Endodermal cell (in vitro differentiated cells): ENCODE data around the gene CDK5R1. TPM values are rescaled to one million over a fixed set of nuclear protein-coding genes. Genes with fewer than 3 reads are reported as not detected.

Source experiments
- DNase-seq: peaks from one replicate; pipeline ENCODE4 v3.0.0-alpha.2; 2017
- H3K27ac ChIP-seq: 2 replicates; pipeline ENCODE4 v1.5.1; 2013; ENCODE audit warnings: mild to moderate bottlenecking, low read depth, low read length, moderate library complexity
- H3K27me3 ChIP-seq: 2 replicates; pipeline ENCODE4 v1.6.1; 2013; ENCODE audit warnings: mild to moderate bottlenecking, low read length, moderate library complexity; ENCODE audit not compliant: insufficient read depth, control insufficient read depth, poor library complexity, severe bottlenecking
- H3K36me3 ChIP-seq: 2 replicates; pipeline ENCODE4 v1.7.0; 2013; ENCODE audit warnings: mild to moderate bottlenecking, low read length, moderate library complexity; ENCODE audit not compliant: control insufficient read depth, insufficient read depth
- H3K4me1 ChIP-seq: one replicate; pipeline ENCODE4 v1.7.0; 2013; ENCODE audit warnings: low read length; ENCODE audit not compliant: control insufficient read depth, insufficient read depth
- H3K4me3 ChIP-seq: 2 replicates; pipeline ENCODE4 v1.5.1; 2013; ENCODE audit warnings: mild to moderate bottlenecking, low read length, moderate library complexity
- H3K9ac ChIP-seq: 2 replicates; pipeline ENCODE4 v1.6.1; 2013; ENCODE audit warnings: mild to moderate bottlenecking, low read length, moderate library complexity; ENCODE audit not compliant: poor library complexity, severe bottlenecking; ENCODE audit errors: extremely low read depth
- H3K9me3 ChIP-seq: 2 replicates; pipeline ENCODE4 v1.6.1; 2013; ENCODE audit warnings: mild to moderate bottlenecking, low read length, moderate library complexity; ENCODE audit not compliant: control insufficient read depth
- H3K27ac Mint-ChIP-seq: 2 replicates; pipeline ENCODE4 v1.8.0; 2020; ENCODE audit warnings: mixed read lengths
- H3K27me3 Mint-ChIP-seq: 2 replicates; pipeline ENCODE4 v1.8.0; 2021; ENCODE audit warnings: mild to moderate bottlenecking, mixed read lengths; ENCODE audit not compliant: insufficient read depth
- H3K36me3 Mint-ChIP-seq: 2 replicates; pipeline ENCODE4 v1.8.0; 2020; ENCODE audit warnings: low read depth, mixed read lengths
- H3K4me1 Mint-ChIP-seq: 2 replicates; pipeline ENCODE4 v1.8.0; 2020; ENCODE audit warnings: mixed read lengths
- H3K4me3 Mint-ChIP-seq: 2 replicates; pipeline ENCODE4 v1.8.0; 2020; ENCODE audit warnings: mild to moderate bottlenecking, moderate library complexity, mixed read lengths
- H3K9me3 Mint-ChIP-seq: 2 replicates; pipeline ENCODE4 v1.8.0; 2020; ENCODE audit warnings: mild to moderate bottlenecking, mixed read lengths
- CTCF ChIP-seq: fragments of 200-600 bp; sonication (generic); conservative IDR thresholded peaks from 2 replicates; pipeline ENCODE4 v1.5.0; 2021; ENCODE audit warnings: antibody characterized with exemption, mild to moderate bottlenecking
- WGBS, 2 experiments: methylation state at CpG; one replicate each; pipeline versions ENCODE4 v1.1.5 to v1.1.7; 2013; ENCODE audit warnings: missing lambda C conversion rate in 2 of 2, mixed read lengths in 1 of 2; ENCODE audit not compliant: insufficient coverage in 1 of 2, insufficient read length in 1 of 2; 5-methylcytosine and 5-hydroxymethylcytosine counted together
- total RNA-seq, 2 donors: library from RNA; stranded (reverse); fragmentation: NEBNext Ultra II Directional in 1 of 2; extraction: Animal tissue kit (Norgen Biotek cat#: 25700) in 1 of 2; gene quantifications; 2 replicates in 1 of 2; 3 replicates in 1 of 2; pipeline ENCODE4 v1.2.1, GENCODE V29; 2021

The CDK5R1 gene
- total RNA-seq, 2 donors from 2014 or later, result 9.8 to 10.3 TPM

DNA sequence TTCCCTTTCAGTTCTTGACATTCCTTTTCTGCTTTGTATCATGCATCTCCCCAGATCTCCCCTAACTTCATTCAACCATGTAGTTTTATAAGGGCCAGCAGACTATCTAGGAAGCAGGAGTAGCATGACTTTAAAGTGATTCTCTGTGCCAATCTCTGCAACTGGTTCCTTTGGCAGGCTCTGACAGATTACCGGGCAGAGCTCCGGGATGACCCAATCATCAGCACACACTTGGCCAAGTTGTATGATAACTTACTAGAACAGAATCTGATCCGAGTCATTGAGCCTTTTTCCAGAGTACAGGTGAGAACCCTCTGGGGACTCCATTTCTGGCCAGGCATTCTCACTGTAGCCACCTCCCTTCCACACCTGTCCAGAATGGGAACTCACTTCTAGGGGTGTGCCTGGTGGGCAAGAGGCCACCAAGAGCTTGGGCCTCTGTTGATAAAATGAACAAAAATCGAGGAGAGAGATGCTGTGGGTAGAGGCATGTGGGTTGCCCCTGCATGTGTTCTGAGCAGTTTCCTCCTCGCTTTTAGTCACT, 7.6 kb upstream of the CDK5R1 start:
- no peak overlapping the region for H3K4me3 Mint-ChIP-seq
- peak overlapping the region; percentile 11 for H3K27ac Mint-ChIP-seq
- Histone ChIP-seq H3K9me3 (no peaks in the 10 kb centered on the region), H3K4me1 (peaks cover 3% of the 10 kb centered on the region), H3K36me3 (peaks cover 82% of the 10 kb centered on the region), H3K27ac (no peak overlapping the region), H3K27me3 (no peaks in the 10 kb centered on the region), H3K4me3 (no peak overlapping the region), H3K9ac (no peak overlapping the region)
- peaks cover 67% of the 10 kb centered on the region for H3K36me3 Mint-ChIP-seq
- 90 to 93% methylated on average over 4 to 5 of the region's 5 CpGs for WGBS, 2 experiments
- DNase-seq, result no peak
- H3K4me1 Mint-ChIP-seq, result peaks cover 18% of the 10 kb centered on the region
- H3K9me3 Mint-ChIP-seq, result no peaks in the 10 kb centered on the region
- no peaks in the 10 kb centered on the region for H3K27me3 Mint-ChIP-seq
- no peak for TF ChIP-seq CTCF

GRCh38 chr17:32481193-32481592, 5.6 kb upstream of the CDK5R1 start:
- H3K27me3 ChIP-seq, result no peaks in the 10 kb centered on the region
- peaks cover 6% of the 10 kb centered on the region for H3K4me1 ChIP-seq
- Mint-ChIP-seq H3K4me1 (peaks cover 27% of the 10 kb centered on the region), H3K4me3 (no peak overlapping the region), H3K9me3 (no peaks in the 10 kb centered on the region), H3K36me3 (peaks cover 52% of the 10 kb centered on the region), H3K27ac (no peak overlapping the region), H3K27me3 (no peaks in the 10 kb centered on the region)
- DNase-seq, result peak; percentile 55
- H3K27ac ChIP-seq, result no peak overlapping the region
- peaks cover 62% of the 10 kb centered on the region for H3K36me3 ChIP-seq
- no peaks in the 10 kb centered on the region for H3K9me3 ChIP-seq
- no peak overlapping the region for H3K9ac ChIP-seq
- no peak for TF ChIP-seq CTCF
- H3K4me3 ChIP-seq, result no peak overlapping the region
- WGBS, 2 experiments, result 93 to 96% methylated on average over 3 to 8 of the region's 8 CpGs

DNA sequence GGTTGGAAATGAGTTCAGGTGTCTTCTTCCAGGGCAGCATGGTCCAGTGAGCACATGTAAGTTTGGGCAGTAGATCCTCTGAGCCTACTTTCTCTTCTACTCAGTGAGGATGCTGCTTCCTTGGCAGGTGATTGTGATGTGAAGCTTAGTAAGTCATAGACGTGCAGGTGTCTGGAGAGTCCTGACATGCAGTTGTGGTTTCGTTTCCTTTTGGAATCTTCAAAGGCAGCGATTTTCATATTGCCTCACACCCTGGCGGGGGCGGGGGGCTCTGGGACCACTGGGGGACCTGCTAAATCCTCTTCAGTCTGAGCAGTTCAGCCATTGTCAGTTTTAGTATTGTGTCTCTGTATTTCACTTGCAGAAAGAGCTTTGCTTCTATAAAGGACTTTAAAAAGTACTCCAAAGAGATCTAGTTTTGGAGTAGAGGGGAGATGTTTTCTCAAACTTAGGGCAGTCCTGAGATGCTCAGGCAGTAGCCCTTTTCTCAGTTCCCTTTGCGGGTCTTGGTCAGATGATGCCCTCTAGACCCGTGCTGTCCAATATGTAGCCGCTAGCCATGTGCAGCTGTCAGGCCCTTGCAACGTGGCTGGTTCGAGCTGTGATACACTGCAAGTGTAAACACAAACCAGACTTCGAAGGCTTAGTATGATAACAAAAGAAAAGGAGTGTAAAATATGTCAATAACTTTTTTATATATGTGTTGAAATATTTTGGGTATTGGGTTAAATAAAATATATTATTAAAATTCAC, 4.0 kb upstream of the CDK5R1 start:
- H3K36me3 ChIP-seq, result peaks cover 48% of the 10 kb centered on the region
- H3K9me3 Mint-ChIP-seq, result no peaks in the 10 kb centered on the region
- H3K4me1 Mint-ChIP-seq, result peaks cover 29% of the 10 kb centered on the region
- no peak overlapping the region for H3K9ac ChIP-seq
- peak overlapping the region; percentile 46 for H3K27ac ChIP-seq
- no peaks in the 10 kb centered on the region for H3K27me3 ChIP-seq
- no peaks in the 10 kb centered on the region for H3K9me3 ChIP-seq
- 87 to 90% methylated on average over 5 to 11 of the region's 11 CpGs for WGBS, 2 experiments
- H3K4me3 Mint-ChIP-seq, result no peak overlapping the region
- H3K27ac Mint-ChIP-seq, result peak overlapping the region; percentile 17
- H3K4me1 ChIP-seq, result peaks cover 7% of the 10 kb centered on the region
- TF ChIP-seq CTCF, result no peak
- no peaks in the 10 kb centered on the region for H3K27me3 Mint-ChIP-seq
- H3K4me3 ChIP-seq, result no peak overlapping the region
- DNase-seq, result peak; percentile 52
- H3K36me3 Mint-ChIP-seq, result peaks cover 41% of the 10 kb centered on the region
